Measurements from ENCODE around the gene MBOAT2. TPM values are rescaled to one million over a fixed set of nuclear protein-coding genes. Genes with fewer than 3 reads are reported as not detected.
"Not testable (repeated sequence)": the region's sequence is repeated elsewhere in the genome, so short reads cannot be mapped to it uniquely, and the experiment has no call there.

Gene MBOAT2
- 1 to 10 TPM; 2.7 to 8.0 TPM for total RNA-seq

- peak within 1 kb of the TSS; percentile 12 to 41 for H3K27ac Mint-ChIP-seq
- H3K4me1 Mint-ChIP-seq (ENCODE audit: low read depth in 2 of 2) = peaks cover 8 to 12% of the 10 kb centered on the region in 2 donors
- H3K27me3 Mint-ChIP-seq = peaks cover 7 to 8% of the 10 kb centered on the region in 2 donors
- H3K4me3 Mint-ChIP-seq = peak within 1 kb of the TSS; percentile 82
- H3K36me3 Mint-ChIP-seq = no peaks in the 10 kb centered on the region
- ATAC-seq (peak; percentile 95 to 96), DNase-seq (ENCODE audit: low spot score) (peak; percentile 87)
- H3K9me3 Mint-ChIP-seq = no peaks in the 10 kb centered on the region
These were observed at the start of gene MBOAT2 for GRCh38 chr2:9003616-9004337. Gene MBOAT2 (minus strand): TSS chr2:9003684. CDS start chr2:9003614, 70 bp downstream.

GRCh38 chr2:9052821-9053533, 49.5 kb upstream of the MBOAT2 start:
- Mint-ChIP-seq H3K9me3 (peaks cover 3% of the 10 kb centered on the region), H3K4me1 (ENCODE audit: low read depth in 2 of 2) (peaks cover 7 to 9% of the 10 kb centered on the region in 2 donors), H3K27me3 (peaks cover under 1 to 2% of the 10 kb centered on the region in 2 donors), H3K36me3 (no peaks in the 10 kb centered on the region), H3K4me3 (no peak overlapping the region), H3K27ac (peak overlapping the region in 1 of 2 donors; percentile 8)
- ATAC-seq (no peak), DNase-seq (ENCODE audit: low spot score) (no peak)

GRCh38 chr2:9051451-9051850, 48.0 kb upstream of the MBOAT2 start:
- H3K36me3 Mint-ChIP-seq; H3K27me3 Mint-ChIP-seq; H3K27ac Mint-ChIP-seq; H3K4me1 Mint-ChIP-seq (ENCODE audit: low read depth in 2 of 2); ATAC-seq; H3K9me3 Mint-ChIP-seq; H3K4me3 Mint-ChIP-seq; DNase-seq (ENCODE audit: low spot score): not testable (repeated sequence)

GRCh38 chr2:9050122-9050809, 46.8 kb upstream of the MBOAT2 start:
- DNase-seq (ENCODE audit: low spot score) (no peak), ATAC-seq (peak in 1 of 2 donors; percentile 57)
- H3K9me3 Mint-ChIP-seq = no peaks in the 10 kb centered on the region
- H3K27me3 Mint-ChIP-seq = peaks cover 2 to 7% of the 10 kb centered on the region in 2 donors
- peaks cover 1 to 4% of the 10 kb centered on the region in 2 donors for H3K4me1 Mint-ChIP-seq (ENCODE audit: low read depth in 2 of 2)
- H3K36me3 Mint-ChIP-seq = no peaks in the 10 kb centered on the region
- no peak overlapping the region for H3K4me3 Mint-ChIP-seq
- H3K27ac Mint-ChIP-seq = no peak overlapping the region

GRCh38 chr2:9045595-9045994, 42.1 kb upstream of the MBOAT2 start:
- DNase-seq (ENCODE audit: low spot score) (no peak), ATAC-seq (no peak)
- Mint-ChIP-seq H3K9me3 (no peaks in the 10 kb centered on the region), H3K36me3 (no peaks in the 10 kb centered on the region), H3K27me3 (peaks cover 9 to 17% of the 10 kb centered on the region in 2 donors), H3K4me1 (ENCODE audit: low read depth in 2 of 2) (no peaks in the 10 kb centered on the region), H3K4me3 (no peak overlapping the region), H3K27ac (no peak overlapping the region)

- H3K9me3 Mint-ChIP-seq; H3K27ac Mint-ChIP-seq; H3K36me3 Mint-ChIP-seq; H3K4me1 Mint-ChIP-seq (ENCODE audit: low read depth in 2 of 2); ATAC-seq; H3K4me3 Mint-ChIP-seq; DNase-seq (ENCODE audit: low spot score): not testable (repeated sequence)
- peaks cover 12 to 24% of the 10 kb centered on the region in 2 donors for H3K27me3 Mint-ChIP-seq
These were observed 40.0 kb upstream of the MBOAT2 start for GRCh38 chr2:9043491-9043890.

GRCh38 chr2:9037166-9037565, 33.7 kb upstream of the MBOAT2 start:
- Mint-ChIP-seq H3K27me3 (peaks cover 32 to 69% of the 10 kb centered on the region in 2 donors), H3K27ac (no peak overlapping the region), H3K4me3 (no peak overlapping the region), H3K36me3 (peaks cover 12% of the 10 kb centered on the region), H3K4me1 (ENCODE audit: low read depth in 2 of 2) (peaks cover 3 to 8% of the 10 kb centered on the region in 2 donors), H3K9me3 (no peaks in the 10 kb centered on the region)
- ATAC-seq (no peak), DNase-seq (ENCODE audit: low spot score) (no peak)

GRCh38 chr2:9033385-9034168, 30.1 kb upstream of the MBOAT2 start:
- H3K27ac Mint-ChIP-seq = no peak overlapping the region
- peak in 1 of 2 donors; percentile 66 for ATAC-seq
- peaks cover 8% of the 10 kb centered on the region for H3K36me3 Mint-ChIP-seq
- DNase-seq (ENCODE audit: low spot score) = no peak
- H3K4me1 Mint-ChIP-seq (ENCODE audit: low read depth in 2 of 2) = peaks cover 3 to 8% of the 10 kb centered on the region in 2 donors
- no peak overlapping the region for H3K4me3 Mint-ChIP-seq
- peaks cover 20 to 65% of the 10 kb centered on the region in 2 donors for H3K27me3 Mint-ChIP-seq
- H3K9me3 Mint-ChIP-seq = no peaks in the 10 kb centered on the region

GRCh38 chr2:9032536-9033255, 29.2 kb upstream of the MBOAT2 start:
- DNase-seq (ENCODE audit: low spot score) (no peak), ATAC-seq (no peak)
- Mint-ChIP-seq H3K36me3 (peaks cover 1% of the 10 kb centered on the region), H3K27ac (no peak overlapping the region), H3K4me3 (no peak overlapping the region), H3K4me1 (ENCODE audit: low read depth in 2 of 2) (peaks cover 3 to 8% of the 10 kb centered on the region in 2 donors), H3K9me3 (no peaks in the 10 kb centered on the region), H3K27me3 (peaks cover 20 to 61% of the 10 kb centered on the region in 2 donors)

GRCh38 chr2:9032121-9032520, 28.6 kb upstream of the MBOAT2 start:
- Mint-ChIP-seq H3K36me3 (no peaks in the 10 kb centered on the region), H3K27me3 (peaks cover 23 to 59% of the 10 kb centered on the region in 2 donors), H3K4me3 (no peak overlapping the region), H3K27ac (no peak overlapping the region), H3K9me3 (no peaks in the 10 kb centered on the region), H3K4me1 (ENCODE audit: low read depth in 2 of 2) (peaks cover 3 to 8% of the 10 kb centered on the region in 2 donors)
- no peak for DNase-seq (ENCODE audit: low spot score)
- no peak for ATAC-seq

- Mint-ChIP-seq H3K9me3 (no peaks in the 10 kb centered on the region), H3K27ac (no peak overlapping the region), H3K4me3 (no peak overlapping the region), H3K27me3 (peaks cover 27 to 60% of the 10 kb centered on the region in 2 donors), H3K4me1 (ENCODE audit: low read depth in 2 of 2) (peaks cover 3 to 8% of the 10 kb centered on the region in 2 donors), H3K36me3 (no peaks in the 10 kb centered on the region)
- no peak for DNase-seq (ENCODE audit: low spot score)
- ATAC-seq = no peak
These were observed 27.8 kb upstream of the MBOAT2 start for GRCh38 chr2:9031246-9031645.

- Mint-ChIP-seq H3K27ac (no peak overlapping the region), H3K9me3 (no peaks in the 10 kb centered on the region), H3K4me3 (no peak overlapping the region), H3K4me1 (ENCODE audit: low read depth in 2 of 2) (peaks cover 3 to 8% of the 10 kb centered on the region in 2 donors), H3K36me3 (no peaks in the 10 kb centered on the region), H3K27me3 (peaks cover 24 to 60% of the 10 kb centered on the region in 2 donors)
- DNase-seq (ENCODE audit: low spot score) (no peak), ATAC-seq (no peak)
These were observed 27.4 kb upstream of the MBOAT2 start for GRCh38 chr2:9030841-9031240.

- Mint-ChIP-seq H3K36me3 (no peaks in the 10 kb centered on the region), H3K27me3 (peaks cover 24 to 60% of the 10 kb centered on the region in 2 donors), H3K4me1 (ENCODE audit: low read depth in 2 of 2) (peaks cover 3 to 8% of the 10 kb centered on the region in 2 donors), H3K9me3 (no peaks in the 10 kb centered on the region), H3K4me3 (no peak overlapping the region), H3K27ac (no peak overlapping the region)
- ATAC-seq (no peak), DNase-seq (ENCODE audit: low spot score) (no peak)
These were observed 26.7 kb upstream of the MBOAT2 start for GRCh38 chr2:9030190-9030589.
